GM12891 (cell line): ENCODE measurements around the gene MRPL16.

ENCODE experiments used
- PAX5 ChIP-seq: IDR thresholded peaks from 2 replicates; pipeline ENCODE4 v1.6.1; 2011; ENCODE audit warnings: low read length, moderate library complexity, mild to moderate bottlenecking; ENCODE audit not compliant: insufficient read depth, severe bottlenecking
- POLR2A ChIP-seq: IDR thresholded peaks from 2 replicates; pipeline ENCODE4 v1.6.1; 2011; ENCODE audit warnings: low read depth, low read length, control low read depth
- POLR2AphosphoS5 ChIP-seq: IDR thresholded peaks from 2 replicates; pipeline ENCODE4 v1.6.1; 2011; ENCODE audit warnings: low read depth, low read length, control low read depth
- POU2F2 ChIP-seq: IDR thresholded peaks from 2 replicates; pipeline ENCODE4 v1.6.1; 2011; ENCODE audit warnings: low read depth, mild to moderate bottlenecking, control low read depth, low read length, moderate library complexity
- SPI1 ChIP-seq: IDR thresholded peaks from 2 replicates; pipeline ENCODE4 v1.6.1; 2011; ENCODE audit warnings: low read depth, low read length, control low read depth
- TAF1 ChIP-seq: IDR thresholded peaks from 2 replicates; pipeline ENCODE4 v1.6.1; 2011; ENCODE audit warnings: low read depth, low read length, control low read depth

DNA sequence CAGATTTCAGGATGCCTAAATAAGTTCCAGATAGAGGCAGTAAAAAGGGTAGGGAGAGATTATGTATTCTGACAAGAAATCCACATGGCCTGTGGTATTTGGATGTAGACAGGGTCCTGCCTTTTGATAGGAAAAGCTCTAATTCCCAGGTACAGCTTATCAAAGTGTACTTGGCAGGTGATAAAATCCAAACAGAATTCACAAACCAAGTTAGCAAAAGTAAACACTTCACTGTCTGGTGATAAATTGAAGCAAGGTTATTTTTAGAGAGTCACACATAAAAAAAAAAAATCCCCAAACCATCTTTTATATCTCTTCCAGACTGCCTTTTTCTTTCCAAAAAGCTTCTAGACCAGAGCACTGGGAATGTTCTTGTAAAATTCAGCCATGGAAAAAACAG is 29.0 kb upstream of the MRPL16 start:
- no peak for TF ChIP-seq TAF1
- no peak for TF ChIP-seq POLR2AphosphoS5
- no peak for TF ChIP-seq POLR2A
- no peak for TF ChIP-seq POU2F2
- no peak for TF ChIP-seq SPI1
- TF ChIP-seq PAX5 = no peak
